Mesenteric fat pad (tissue), 1 donor: ENCODE measurements around the gene JAZF1. TPM values are rescaled to one million over a fixed set of nuclear protein-coding genes. Genes with fewer than 3 reads are reported as not detected.

Experiments
- DNase-seq: peaks from one replicate; pipeline ENCODE4 v3.0.0-alpha.2; 2020; ENCODE audit warnings: low spot score
- total RNA-seq: library from RNA; stranded (reverse); fragmentation: NEBNext Ultra II Directional; extraction: Animal tissue kit (Norgen Biotek cat#: 25700); gene quantifications from one replicate; pipeline ENCODE4 v1.2.1, GENCODE V29; 2021
- donor health status: DM: yes; HTN: yes; CAD: no.

Gene JAZF1
- total RNA-seq, 1 donor from 2014 or later: 27.7 TPM

- DNase-seq: no peak
These were observed 260.2 kb downstream of the JAZF1 start for GRCh38 chr7:27920281-27920946.

- no peak for DNase-seq
These were observed 262.1 kb downstream of the JAZF1 start for GRCh38 chr7:27918503-27918902.

- no peak for DNase-seq
These were observed 262.8 kb downstream of the JAZF1 start for GRCh38 chr7:27917774-27918314.

- no peak for DNase-seq
These were observed 263.5 kb downstream of the JAZF1 start for GRCh38 chr7:27917119-27917518.

- DNase-seq: no peak
These were observed 264.2 kb downstream of the JAZF1 start for GRCh38 chr7:27916372-27916771.

- DNase-seq: no peak
These were observed 266.2 kb downstream of the JAZF1 start for GRCh38 chr7:27914409-27914808.

GRCh38 chr7:27912751-27913150, 267.8 kb downstream of the JAZF1 start:
- no peak for DNase-seq

- no peak for DNase-seq
These were observed 268.7 kb downstream of the JAZF1 start for GRCh38 chr7:27911920-27912319.

GRCh38 chr7:27910326-27910725, 270.3 kb downstream of the JAZF1 start:
- no peak for DNase-seq

- no peak for DNase-seq
These were observed 271.9 kb downstream of the JAZF1 start for GRCh38 chr7:27908534-27909165.

GRCh38 chr7:27906385-27907091, 274.1 kb downstream of the JAZF1 start:
- no peak for DNase-seq

GRCh38 chr7:27905951-27906350, 274.6 kb downstream of the JAZF1 start:
- DNase-seq: no peak

- no peak for DNase-seq
These were observed 279.4 kb downstream of the JAZF1 start for GRCh38 chr7:27901028-27901760.

- no peak for DNase-seq
These were observed 280.6 kb downstream of the JAZF1 start for GRCh38 chr7:27900006-27900405.

GRCh38 chr7:27899601-27900000, 281.0 kb downstream of the JAZF1 start:
- DNase-seq: no peak

GRCh38 chr7:27897441-27897847, 283.2 kb downstream of the JAZF1 start:
- no peak for DNase-seq

GRCh38 chr7:27897001-27897400, 283.6 kb downstream of the JAZF1 start:
- no peak for DNase-seq

- no peak for DNase-seq
These were observed 285.0 kb downstream of the JAZF1 start for GRCh38 chr7:27895551-27895950.

GRCh38 chr7:27890205-27890849, 290.3 kb downstream of the JAZF1 start:
- DNase-seq: no peak

GRCh38 chr7:27889800-27890199, 290.8 kb downstream of the JAZF1 start:
- no peak for DNase-seq

GRCh38 chr7:27888736-27889135, 291.9 kb downstream of the JAZF1 start:
- no peak for DNase-seq
